Measurements from ENCODE around the gene DNAJC15. TPM values are rescaled to one million over a fixed set of nuclear protein-coding genes. Genes with fewer than 3 reads are reported as not detected.

Gene DNAJC15
- total RNA-seq, 1 experiment from 2014 or later, result 2.4 TPM

- no TSS peak for BruUV-seq (replicated peaks)
- no peaks in the 10 kb centered on the region for H3K27me3 ChIP-seq (replicated peaks; ENCODE audit: insufficient read depth, low read depth, low read length, poor library complexity)
These were observed 131.5 kb downstream of the DNAJC15 start for GRCh38 chr13:43154839-43155238.

GRCh38 chr13:43156916-43157315 lies 133.5 kb downstream of the DNAJC15 start:
- POLR2A ChIA-PET (ENCODE audit: low non-redundant PET), result no interaction called here
- intact Hi-C loops (cut with micrococcal nuclease; ENCODE audit: unreplicated experiment), result no loop called here
- H3K27ac ChIP-seq (ENCODE audit: low read depth, low read length, poor library complexity, severe bottlenecking), result no peak overlapping the region
- no peaks in the 10 kb centered on the region for H3K36me3 ChIP-seq (ENCODE audit: insufficient read depth, low read length, poor library complexity, severe bottlenecking)
- no TSS peak for BruUV-seq (replicated peaks)
- no peak overlapping the region for H3K4me3 ChIP-seq (ENCODE audit: low read depth, low read length, poor library complexity, severe bottlenecking)
- TF ChIP-seq EZH2 (IDR thresholded peaks at IDR 0.05; ENCODE audit: borderline replicate concordance, low read depth, low read length, poor library complexity, severe bottlenecking) (no peak), CTCF (conservative IDR thresholded peaks at IDR 0.05; ENCODE audit: low read depth, low read length) (no peak)
- no peak for DNase-seq (ENCODE audit: low spot score)
- H3K27me3 ChIP-seq (replicated peaks; ENCODE audit: insufficient read depth, low read depth, low read length, poor library complexity), result no peaks in the 10 kb centered on the region
- H3K4me1 ChIP-seq (ENCODE audit: insufficient read depth, low read length, poor library complexity, severe bottlenecking), result no peaks in the 10 kb centered on the region
- no peaks in the 10 kb centered on the region for H3K9me3 ChIP-seq (ENCODE audit: low read depth, low read length, poor library complexity, severe bottlenecking)
- CTCF ChIA-PET, result no interaction called here

More at GRCh38 chr13:43154839-43155238, 131.5 kb downstream of the DNAJC15 start:
- DNase-seq (ENCODE audit: low spot score), result no peak
- H3K9me3 ChIP-seq (ENCODE audit: low read depth, low read length, poor library complexity, severe bottlenecking), result no peaks in the 10 kb centered on the region
- H3K27ac ChIP-seq (ENCODE audit: low read depth, low read length, poor library complexity, severe bottlenecking), result no peak overlapping the region
- POLR2A ChIA-PET (ENCODE audit: low non-redundant PET), result no interaction called here
- no peak overlapping the region for H3K4me3 ChIP-seq (ENCODE audit: low read depth, low read length, poor library complexity, severe bottlenecking)
- CTCF ChIA-PET, result no interaction called here
- intact Hi-C loops (cut with micrococcal nuclease; ENCODE audit: unreplicated experiment), result no loop called here
- no peaks in the 10 kb centered on the region for H3K4me1 ChIP-seq (ENCODE audit: insufficient read depth, low read length, poor library complexity, severe bottlenecking)
- TF ChIP-seq EZH2 (IDR thresholded peaks at IDR 0.05; ENCODE audit: borderline replicate concordance, low read depth, low read length, poor library complexity, severe bottlenecking), result no peak
- TF ChIP-seq CTCF (conservative IDR thresholded peaks at IDR 0.05; ENCODE audit: low read depth, low read length), result no peak
- no peaks in the 10 kb centered on the region for H3K36me3 ChIP-seq (ENCODE audit: insufficient read depth, low read length, poor library complexity, severe bottlenecking)

- TF ChIP-seq EZH2 (IDR thresholded peaks at IDR 0.05; ENCODE audit: borderline replicate concordance, low read depth, low read length, poor library complexity, severe bottlenecking) (no peak), CTCF (conservative IDR thresholded peaks at IDR 0.05; ENCODE audit: low read depth, low read length) (no peak)
- no peaks in the 10 kb centered on the region for H3K36me3 ChIP-seq (ENCODE audit: insufficient read depth, low read length, poor library complexity, severe bottlenecking)
- no peaks in the 10 kb centered on the region for H3K4me1 ChIP-seq (ENCODE audit: insufficient read depth, low read length, poor library complexity, severe bottlenecking)
- intact Hi-C loops (cut with micrococcal nuclease; ENCODE audit: unreplicated experiment), result no loop called here
- H3K9me3 ChIP-seq (ENCODE audit: low read depth, low read length, poor library complexity, severe bottlenecking), result no peaks in the 10 kb centered on the region
- DNase-seq (ENCODE audit: low spot score), result no peak
- CTCF ChIA-PET, result no interaction called here
- no peak overlapping the region for H3K4me3 ChIP-seq (ENCODE audit: low read depth, low read length, poor library complexity, severe bottlenecking)
- BruUV-seq (replicated peaks), result no TSS peak
- POLR2A ChIA-PET (ENCODE audit: low non-redundant PET), result no interaction called here
- no peak overlapping the region for H3K27ac ChIP-seq (ENCODE audit: low read depth, low read length, poor library complexity, severe bottlenecking)
- H3K27me3 ChIP-seq (replicated peaks; ENCODE audit: insufficient read depth, low read depth, low read length, poor library complexity), result no peaks in the 10 kb centered on the region
These were observed 134.4 kb downstream of the DNAJC15 start for GRCh38 chr13:43157796-43158195.

Measured in A673 (cell line).